Stimulated activated CD8-positive, alpha-beta memory T cell treated with anti-CD3 and anti-CD28 coated beads, Interleukin-12 subunit alpha, Interleukin-12 subunit beta, amount 100 ng/mL, for 1 hour (primary cell): ENCODE data around the gene ZNF14.
"Not testable (repeated sequence)": the region's sequence is repeated elsewhere in the genome, so short reads cannot be mapped to it uniquely, and the experiment has no call there.

Experiments
- DNase-seq: peaks from one replicate; pipeline ENCODE4 v3.0.0-alpha.2; 2020; ENCODE audit warnings: low read depth

Gene ZNF14

DNA sequence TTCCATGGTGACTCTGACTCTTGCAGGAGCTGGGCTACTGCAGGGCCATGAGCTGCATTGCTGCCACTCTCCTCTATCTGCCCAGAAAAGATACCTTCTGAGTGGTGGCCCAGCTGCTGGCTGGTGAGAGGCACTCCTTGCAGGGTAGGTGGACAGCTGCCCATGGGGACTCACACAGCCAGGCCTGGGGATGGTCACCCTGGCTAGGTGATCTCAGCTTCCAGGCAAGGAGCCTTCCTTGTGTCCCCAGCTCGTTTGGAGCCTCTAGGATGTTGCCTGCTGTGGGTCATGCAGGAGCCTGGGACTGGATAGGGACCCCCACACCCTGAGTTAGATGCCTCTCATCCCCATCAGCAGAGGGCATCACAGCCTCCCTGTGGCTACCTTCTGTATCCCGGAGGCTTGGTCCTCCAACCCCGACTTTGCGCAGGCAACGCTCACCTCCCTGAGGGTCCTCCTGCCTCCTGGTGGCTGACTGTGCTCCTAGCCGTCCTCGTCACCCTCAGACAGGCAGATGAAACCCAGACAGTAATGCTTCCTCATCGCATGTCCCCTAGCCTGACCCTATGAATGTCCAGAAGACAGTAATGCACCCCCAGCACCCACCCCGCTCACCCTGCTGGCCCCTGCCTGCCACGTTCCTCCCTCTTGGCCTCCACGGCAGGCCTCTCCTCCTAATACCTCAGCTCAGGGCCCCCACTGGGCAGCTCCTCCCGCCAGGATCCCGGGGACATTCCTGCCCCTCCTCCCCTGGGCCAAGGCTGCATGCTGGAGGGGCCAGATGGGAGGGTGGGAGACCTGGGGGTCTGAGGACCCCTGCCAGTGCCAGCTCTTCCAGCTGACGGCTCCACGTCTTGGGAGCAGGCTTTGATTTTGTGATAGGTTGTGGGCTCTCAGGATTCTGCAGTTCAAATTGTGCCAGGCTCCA lies 13.6 kb upstream of the ZNF14 start:
- no peak for DNase-seq

DNA sequence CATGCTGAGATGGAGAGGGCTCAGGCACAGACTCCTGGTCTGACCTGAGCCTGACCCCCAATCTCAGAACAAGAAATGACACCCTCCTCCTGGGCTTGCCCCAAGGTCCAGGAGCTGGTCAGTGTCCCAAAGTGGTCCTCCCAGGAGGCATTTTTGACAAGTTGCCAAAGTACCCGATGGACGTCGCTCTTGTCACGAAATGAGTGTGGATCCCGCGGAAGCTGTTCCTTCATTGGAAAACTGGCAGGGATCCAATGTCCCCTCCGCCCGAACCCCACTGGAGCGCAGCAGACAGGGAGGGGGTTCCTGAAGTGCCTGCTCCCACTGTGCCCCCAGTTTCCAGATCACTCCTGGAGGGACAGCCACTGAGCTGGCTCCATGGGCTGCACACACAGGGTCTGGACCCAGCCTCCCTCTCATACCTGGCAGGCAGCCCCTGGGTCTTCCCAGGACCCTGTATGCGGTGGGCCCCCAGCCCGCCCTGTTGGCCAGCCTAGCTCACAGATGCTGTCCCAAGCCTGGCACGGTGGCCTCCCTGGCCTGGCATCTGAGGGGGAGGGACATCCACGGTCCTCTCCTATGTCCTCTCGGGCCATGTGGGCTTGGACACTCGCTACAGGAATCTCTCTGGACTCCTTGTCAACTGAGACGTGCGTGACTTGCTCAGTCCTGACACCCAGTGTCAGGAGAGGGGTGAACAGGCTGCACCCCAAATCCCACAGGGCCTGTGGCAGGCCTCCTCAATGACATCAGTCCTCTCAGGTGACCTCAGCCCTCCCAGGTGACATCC lies 12.8 kb upstream of the ZNF14 start:
- no peak for DNase-seq

DNA sequence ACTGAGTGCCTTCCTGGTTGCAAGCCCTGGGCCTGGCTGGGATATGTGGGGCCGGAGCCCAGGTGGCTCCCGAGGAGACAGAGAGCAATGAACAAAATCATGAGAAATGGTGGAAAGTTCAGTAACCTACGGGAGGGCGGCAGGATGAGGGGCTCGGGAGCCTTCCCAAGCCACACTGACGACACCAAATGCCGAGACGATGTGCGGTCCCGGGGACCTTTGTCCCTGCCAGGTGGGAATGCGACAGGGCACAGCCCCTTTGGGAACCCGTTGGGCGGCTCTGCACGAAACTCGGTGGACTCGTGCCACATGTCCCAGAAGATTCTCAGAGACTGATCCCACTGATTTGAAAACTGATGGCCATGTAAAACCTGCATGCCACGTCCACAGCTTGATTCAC lies 11.7 kb upstream of the ZNF14 start:
- no peak for DNase-seq

DNA sequence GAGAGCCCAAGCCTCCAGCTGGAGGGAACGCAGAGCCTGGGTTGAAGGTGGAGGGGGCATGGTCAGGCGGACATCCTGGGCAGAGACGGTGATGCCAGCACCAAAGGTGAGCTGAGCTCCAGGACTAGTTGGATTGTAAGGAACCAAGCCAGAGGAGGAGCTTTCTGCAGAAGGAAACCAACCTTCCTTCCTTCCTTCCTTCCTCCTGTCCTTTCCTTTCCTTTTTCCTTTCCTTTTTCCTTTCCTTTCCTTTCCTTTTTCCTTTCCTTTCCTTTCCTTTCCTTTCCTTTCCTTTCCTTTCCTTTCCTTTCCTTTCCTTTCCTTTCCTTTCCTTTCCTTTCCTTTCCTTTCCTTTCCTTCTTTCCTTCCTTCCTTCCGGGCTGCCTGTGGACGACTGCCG lies 11.0 kb upstream of the ZNF14 start:
- not testable (repeated sequence) for DNase-seq

DNA sequence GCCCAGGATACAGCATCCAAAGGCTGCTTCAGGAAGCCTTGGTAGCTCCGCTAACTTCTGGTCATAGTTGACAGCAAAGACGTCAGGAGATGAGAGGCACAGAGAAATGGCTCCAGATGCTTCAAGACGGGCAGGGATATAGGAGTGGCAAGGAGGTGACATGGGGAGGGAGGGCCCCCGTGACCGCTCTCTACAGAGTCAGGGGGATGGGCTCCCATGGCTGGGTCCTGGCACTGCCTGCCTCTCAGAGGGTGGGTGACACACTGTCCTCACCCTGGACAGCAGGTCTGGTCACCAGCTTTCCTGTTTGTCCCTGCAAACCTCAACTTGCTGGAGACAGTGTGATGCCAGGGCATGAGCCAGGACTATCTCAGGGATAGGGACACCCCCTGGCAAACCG lies 10.3 kb upstream of the ZNF14 start:
- no peak for DNase-seq

DNA sequence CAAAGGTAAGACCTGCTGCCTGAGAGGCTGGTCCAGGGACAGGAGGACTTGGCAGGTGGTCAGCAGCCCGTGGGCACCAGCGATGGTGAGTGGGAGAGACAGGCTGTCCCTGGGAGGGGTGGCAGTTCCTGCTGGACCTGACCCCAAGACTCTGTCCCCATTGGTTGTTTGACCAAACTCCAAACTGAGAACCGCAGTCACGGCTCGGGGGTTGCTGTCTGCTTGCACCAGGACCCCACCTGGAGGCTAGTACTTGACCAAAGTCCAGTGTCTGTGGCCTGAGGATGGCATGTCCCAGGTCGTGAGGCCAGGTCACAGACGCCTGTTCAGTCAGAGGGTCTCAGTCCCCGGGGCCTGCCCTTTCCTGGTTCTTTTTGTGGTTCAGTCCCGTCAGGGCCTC lies 9.9 kb upstream of the ZNF14 start:
- no peak for DNase-seq

DNA sequence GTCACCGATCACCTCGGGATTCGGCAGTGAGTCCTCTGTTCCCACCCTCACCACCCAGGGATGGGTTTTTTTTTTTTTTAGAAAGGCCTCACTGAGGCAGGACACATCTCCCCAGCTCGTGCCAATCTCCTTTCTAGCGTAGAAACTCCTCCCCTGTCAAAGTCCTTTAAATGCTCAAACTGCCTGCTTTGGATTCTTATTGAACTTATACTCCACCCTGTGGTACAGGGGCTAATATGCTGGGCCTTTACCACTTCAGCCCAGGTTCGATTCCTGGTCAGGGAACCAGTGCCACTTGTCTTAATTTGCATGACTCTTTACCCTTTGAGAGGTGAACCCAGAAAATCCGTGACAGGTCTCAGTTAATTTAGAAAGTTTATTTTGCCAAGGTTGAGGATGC lies 8.3 kb upstream of the ZNF14 start:
- DNase-seq, result no peak

DNA sequence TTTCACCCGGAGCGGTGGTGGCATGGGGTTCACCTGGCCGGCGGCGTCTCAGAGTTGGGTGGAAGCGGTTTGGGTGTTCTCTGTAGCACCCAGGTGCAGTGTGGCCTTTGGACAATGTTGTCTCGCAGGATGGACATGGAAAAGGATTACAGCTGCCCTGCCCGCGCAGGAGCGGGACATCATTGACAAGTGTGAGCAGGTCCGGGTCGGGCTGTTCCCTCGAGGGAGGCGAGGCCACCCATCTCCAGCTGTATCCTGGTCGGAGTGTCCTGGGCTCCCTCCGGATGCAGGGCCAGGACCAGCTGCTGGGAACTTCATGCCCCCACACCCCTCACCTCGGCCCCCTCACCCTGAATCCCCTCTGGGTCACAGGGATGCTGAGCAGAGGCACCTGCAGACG lies 7.8 kb upstream of the ZNF14 start:
- no peak for DNase-seq

DNA sequence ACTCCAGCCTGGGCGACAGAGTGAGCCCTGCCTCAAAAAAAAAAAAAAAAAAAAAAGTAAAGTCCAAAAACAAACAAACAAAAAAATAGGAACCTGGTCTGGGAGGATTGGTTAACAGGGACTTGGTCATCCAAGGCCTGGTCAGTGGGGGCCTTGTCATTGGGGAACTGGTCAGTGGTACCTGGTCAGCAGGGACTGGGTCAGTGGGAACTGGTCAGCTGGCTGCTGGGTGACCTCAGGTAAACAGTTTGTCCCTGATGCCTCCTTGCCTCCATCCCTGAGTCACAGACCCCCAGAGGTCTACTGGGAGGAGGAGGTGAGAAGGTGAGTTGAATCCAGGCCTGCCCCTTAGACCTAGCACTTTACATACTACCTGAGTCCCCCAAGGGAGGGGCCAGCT lies 5.7 kb upstream of the ZNF14 start:
- no peak for DNase-seq

DNA sequence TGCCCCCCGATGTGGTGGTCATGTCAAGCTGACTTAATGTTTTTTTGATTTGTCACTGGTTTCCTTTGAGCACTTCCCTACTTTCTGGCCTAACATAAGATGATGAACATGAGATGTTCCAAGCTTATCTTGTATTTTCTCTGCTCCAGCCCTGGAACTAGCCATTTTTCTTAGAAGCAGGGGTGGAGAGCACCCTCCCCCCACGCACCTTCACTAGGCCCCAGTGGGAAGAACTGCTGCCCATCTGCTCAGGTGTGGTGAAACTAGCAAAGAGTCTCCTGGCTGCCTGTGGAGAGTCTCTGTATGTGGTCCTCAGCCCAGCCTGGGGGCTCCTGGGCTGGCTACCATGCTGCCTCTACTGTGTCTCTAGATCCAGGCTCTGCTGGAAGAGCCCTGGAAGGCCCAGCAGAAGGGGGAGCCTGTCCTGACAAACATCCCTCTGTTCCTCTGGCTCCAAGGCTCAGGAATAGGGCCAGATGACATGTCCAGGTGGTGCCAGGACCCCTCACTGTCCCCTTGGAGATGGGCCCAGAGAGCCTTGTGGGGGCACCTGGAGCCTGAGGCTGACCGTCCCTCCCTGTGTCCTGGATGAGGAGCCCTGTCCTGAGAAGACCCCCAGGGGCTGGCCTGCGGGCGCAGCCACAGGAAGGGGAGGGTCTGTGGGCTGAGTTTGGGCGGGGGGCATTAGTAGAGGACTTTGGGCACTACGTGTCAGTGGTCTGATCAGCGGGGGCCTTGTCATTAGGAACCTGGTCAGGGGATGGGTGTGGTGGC lies 4.8 kb upstream of the ZNF14 start:
- no peak for DNase-seq

DNA sequence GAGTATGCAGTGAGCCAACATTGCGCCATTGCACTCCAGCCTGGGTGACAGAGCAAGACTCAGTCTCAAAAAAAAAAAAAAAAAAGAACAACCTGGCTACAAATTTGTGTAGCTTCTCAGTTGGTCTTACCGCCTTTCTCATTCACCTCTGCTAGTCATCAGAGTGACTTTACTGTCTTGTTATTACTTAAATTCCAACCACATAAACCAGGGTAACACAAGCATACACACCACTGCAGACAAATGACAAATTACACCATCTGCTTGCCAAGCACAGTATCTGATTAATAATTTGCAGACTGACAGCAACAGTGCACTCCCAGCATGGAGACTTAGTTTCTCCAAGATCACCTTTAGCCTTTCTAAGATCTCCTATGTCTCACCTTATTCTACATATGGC lies 11.0 kb downstream of the ZNF14 start:
- no peak for DNase-seq

DNA sequence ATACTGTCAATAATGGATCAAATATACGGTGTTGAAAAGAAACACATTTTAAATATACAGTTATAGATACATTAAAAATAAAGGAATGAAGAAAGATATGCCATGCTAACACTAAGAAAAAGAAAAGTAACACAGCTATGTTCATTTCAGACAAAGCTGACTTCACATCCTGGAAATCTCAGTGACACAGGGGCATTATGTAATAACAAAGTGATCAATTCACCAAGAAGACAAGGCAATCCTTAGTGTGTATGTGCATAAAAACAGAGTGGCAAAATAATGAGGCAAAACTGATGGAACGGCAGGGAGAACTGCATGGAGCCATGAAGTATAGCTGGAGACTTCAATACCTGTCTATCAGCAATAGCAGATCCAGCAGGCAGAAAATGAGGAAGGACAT lies 13.1 kb downstream of the ZNF14 start:
- no peak for DNase-seq

DNA sequence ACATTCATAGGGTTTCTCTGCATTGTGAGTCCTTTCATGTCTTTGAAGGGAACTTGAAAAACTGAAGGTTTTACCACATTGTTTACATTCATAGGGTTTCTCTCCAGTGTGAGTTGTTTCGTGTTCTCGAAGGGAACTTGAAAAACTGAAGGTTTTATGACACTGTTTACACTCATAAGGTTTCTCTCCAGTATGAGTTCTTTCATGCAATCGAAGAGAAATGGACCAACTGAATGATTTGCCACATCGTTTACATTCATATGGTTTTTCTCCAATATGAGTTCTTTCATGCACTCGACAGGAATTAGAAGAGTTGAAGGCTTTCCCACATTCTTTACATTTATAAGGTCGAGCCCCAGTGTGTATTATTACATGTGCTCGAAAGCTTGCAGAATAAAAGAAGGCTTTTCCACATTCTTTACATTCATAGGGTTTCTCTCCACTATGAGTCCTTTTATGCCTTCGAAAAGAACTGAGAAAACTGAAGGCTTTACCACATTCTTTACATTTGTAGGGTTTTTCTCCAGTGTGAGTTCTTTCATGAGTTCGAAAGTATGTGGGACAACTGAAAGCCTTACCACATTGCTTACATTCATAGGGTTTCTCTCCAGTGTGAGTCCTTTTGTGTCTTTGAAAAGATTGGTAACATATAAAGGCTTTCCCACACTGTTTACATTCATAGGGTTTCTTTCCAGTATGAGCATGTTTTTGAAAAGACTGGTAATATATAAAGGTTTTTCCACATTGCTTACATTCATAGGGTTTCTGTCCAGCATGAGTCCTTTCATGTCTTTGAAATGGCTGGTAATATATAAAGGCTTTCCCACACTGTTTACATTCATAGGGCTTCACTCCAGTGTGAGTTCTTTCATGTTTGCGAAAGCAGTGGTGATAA lies 20.7 kb downstream of the ZNF14 start:
- no peak for DNase-seq

DNA sequence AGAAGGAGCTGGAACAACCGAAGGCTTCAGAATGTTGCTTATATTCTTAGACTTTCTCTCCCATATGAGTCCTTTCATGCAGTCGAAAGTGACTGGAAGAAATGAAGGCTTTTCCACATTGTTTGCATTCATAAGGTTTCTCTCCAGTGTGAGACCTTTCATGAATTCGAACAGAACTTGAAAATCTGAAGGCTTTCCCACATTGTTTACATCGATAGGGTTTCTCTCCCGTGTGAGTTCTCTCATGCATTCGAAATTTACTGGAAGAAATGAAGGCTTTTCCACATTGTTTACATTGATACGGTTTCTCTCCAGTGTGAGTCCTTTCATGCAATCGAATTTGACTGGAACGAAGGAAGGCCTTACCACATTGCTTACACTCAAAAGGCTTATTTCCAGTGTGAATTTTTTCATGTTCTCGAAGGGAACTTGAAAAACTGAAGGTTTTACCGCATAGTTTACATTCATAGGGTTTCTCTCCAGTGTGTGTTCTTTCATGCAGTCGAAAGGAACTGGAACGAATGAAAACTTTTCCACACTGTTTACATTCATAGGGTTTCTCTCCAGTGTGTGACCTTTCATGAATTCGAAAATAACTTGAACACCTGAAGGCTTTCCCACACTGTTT lies 21.5 kb downstream of the ZNF14 start:
- no peak for DNase-seq

DNA sequence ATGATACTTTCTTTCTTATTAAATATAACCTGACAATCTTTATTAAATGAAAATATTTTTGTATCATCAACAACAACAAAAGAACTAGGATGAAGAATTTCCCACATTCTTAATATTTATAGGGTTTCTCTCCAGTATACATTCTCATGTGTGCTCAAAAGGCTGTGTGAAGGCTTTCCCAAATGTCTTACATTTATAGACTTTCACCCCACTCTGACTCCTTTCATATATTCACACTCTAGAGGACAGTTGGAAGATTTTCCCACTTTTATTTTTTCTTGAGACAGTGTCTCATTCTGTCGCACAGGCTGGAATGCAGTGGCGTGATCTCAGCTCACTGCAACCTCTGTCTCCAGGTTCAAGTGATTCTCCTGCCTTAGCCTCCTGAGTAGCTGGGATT lies 22.4 kb downstream of the ZNF14 start:
- DNase-seq, result no peak

DNA sequence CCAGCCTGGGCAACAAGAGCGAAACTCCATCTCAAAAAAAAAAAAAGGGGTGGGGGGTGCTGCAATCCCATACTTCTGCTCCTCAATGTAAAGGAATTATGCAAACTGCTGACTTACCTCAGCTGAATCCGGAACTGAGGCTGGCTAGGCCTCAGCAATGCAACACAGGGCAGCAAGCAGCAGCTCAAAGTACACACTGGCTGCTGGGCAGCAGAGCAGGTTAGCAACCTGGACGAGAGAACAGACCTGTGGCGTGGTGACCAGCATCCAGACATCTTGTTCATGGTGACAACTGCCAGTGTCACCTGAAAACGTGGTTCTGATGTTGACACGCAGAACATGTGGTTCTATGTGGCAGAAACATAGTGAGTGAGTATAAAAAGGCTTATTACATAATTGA lies 28.1 kb downstream of the ZNF14 start:
- no peak for DNase-seq

DNA sequence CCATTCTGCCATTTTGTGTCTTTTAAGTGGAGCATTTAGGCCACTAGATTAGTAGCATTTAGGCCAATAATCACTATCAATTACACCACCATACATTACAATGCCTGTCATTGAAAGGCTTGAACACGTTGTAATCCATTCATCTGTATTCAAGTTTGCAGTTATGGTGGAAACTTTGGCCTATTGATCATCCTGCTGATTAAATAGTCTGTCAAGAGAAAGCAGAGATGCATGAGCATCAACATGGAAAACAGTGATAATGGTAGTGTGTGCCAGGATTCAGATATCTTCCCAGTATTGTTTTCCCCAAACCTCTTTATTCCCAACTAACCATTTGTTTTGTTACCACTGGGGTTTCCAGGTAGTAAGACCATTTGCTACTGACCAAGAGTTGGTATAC lies 32.4 kb downstream of the ZNF14 start:
- DNase-seq, result not testable (repeated sequence)

DNA sequence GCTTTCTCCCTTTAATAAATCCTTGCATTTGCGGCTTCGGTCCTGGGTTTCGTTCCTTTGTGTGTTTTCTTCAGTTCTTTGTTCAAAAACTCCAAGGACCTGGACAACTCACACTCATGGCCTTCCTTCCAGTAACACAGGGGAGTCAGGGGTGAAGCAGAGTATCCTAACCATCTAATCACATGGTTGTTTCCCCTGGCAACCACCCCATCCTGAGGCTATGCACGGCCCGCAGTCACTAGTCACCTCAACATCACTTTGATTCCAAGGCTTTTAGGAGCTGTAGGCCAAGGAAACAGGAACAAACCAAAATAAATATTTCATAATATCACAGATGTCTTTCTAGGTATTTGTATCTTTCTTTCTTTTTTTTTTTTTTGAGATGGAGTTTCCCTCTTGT lies 35.3 kb downstream of the ZNF14 start:
- no peak for DNase-seq

DNA sequence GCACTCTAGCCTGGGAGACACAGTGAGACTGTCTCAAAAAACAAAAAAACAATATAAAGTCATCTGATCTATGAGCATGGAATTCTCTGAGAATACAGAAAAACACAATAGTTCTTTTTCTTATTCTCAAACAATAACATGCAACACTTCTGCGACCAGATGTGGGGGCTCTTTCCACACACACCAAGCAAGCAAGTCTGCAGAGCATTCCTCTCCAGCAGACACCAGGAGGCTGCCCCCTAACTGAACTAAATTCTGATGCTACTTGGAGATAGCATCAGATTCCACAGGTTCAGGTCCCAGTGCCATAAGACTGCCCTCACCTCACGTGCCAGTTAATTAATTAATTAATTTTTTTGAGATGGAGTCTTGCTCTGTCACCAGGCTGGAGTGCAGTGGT lies 36.5 kb downstream of the ZNF14 start:
- DNase-seq, result no peak

DNA sequence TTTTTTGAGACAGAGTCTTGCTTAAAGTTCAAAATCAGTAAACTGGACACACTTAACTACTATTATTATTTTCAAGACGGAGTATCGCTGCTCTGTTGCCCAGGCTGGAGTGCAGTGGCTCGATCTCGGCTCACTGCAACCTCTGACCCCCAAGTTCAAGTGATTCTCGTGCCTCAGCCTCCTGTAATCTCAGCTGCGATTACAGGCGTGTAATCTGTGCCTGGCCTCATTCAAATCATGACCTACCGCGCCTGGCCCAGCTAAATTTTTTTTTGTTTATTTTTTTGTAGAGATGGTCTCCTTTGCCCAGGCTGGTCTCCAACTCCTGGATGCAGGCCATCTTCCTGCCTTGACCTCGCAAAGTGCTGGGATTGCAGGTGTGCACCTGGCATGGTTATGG lies 41.2 kb downstream of the ZNF14 start:
- no peak for DNase-seq

DNA sequence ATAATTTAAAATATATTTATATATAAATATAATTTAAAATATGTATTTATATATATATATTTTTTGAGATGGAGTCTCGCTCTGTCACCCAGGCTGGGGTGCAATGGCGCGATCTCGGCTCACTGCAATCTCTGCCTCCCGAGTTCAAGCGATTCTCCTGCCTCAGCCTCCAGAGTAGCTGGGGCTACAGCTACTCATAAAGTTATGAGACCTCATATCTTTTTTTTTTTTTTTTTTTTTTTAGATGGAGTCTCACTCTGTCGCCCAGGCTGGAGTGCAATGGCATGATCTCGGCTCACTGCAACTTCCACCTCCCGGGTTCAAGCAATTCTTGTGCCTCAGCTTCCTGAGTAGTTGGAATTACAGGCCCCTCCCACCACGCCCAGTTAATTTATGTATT lies 43.9 kb downstream of the ZNF14 start:
- not testable (repeated sequence) for DNase-seq
